ENCODE data around the gene KRTAP2-2.
"Not testable (repeated sequence)": the region's sequence is repeated elsewhere in the genome, so short reads cannot be mapped to it uniquely, and the experiment has no call there.

Gene KRTAP2-2, protein sequence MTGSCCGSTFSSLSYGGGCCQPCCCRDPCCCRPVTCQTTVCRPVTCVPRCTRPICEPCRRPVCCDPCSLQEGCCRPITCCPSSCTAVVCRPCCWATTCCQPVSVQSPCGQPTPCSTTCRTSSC

DNA sequence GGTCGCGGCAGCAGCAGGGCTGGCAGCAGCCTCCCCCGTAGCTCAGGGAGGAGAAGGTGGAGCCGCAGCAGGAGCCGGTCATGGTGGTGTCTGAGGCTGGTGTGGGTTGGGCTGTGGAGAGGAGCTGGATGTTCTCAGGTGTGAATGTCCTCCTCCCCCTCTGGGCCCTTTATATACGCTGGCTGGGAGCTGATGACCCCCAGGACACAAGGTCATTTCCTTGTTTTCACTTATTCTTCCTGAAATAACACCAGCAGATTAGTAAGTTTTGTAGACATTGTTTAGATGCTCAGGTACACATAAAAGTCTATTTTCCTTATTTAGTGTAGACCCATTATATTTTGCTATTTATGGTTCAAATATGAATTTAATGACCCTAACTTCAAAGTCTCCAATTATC is at the start of gene KRTAP2-2:
TSS of gene KRTAP2-2 (minus strand) at position 101 of the 400 bp plus-strand sequence. CDS start at position 82, 19 bp downstream.
- DNase-seq, result not testable (repeated sequence)

DNA sequence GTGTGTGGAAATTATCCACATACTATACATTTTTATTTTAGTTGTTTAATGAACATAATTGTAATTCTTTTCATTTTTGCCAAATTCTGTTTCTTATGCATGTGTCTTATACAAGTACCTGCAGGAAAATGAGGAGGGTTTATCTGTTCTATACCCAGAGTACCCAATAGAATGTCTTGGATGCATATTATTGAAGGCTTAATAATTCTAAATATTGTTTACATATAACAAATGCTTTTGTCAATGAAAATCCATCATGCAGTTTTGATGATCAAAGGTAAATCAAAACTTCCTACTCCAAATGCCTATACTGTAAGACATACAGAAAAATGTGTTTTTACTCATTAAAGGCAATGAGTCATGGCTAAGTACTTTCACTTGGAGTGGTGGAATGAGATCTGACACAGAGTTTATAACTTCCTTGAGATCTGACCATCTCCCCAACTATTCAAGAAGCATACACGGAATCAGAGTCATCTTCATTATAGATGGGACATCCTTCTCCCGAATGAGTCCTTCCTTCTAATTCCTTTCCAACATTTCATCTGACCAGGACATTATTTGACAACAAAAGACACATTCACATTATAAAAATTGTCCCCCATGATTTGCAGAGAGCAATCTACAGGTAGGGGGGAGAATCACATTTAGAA is 49.5 kb upstream of the KRTAP2-2 start:
- DNase-seq, result not testable (repeated sequence)

DNA sequence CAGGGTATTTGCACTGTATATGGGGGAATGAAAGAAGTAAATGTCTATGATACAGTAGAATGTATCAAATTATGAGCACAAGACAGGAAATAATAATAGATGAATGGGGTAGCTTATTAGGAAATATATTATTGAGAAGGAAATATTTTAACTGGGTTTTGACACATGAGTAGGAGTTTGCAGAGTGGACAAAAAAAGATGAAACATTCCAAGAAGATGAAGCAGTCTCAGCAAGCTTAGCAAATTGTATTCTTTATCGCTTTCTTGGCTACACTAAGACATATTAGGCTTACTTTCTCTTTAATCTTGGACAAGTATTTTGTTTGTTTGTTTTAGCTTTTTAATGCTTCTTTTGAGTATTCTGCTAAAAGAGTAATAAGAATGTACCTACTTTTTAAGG is 48.9 kb upstream of the KRTAP2-2 start:
- no peak for DNase-seq

DNA sequence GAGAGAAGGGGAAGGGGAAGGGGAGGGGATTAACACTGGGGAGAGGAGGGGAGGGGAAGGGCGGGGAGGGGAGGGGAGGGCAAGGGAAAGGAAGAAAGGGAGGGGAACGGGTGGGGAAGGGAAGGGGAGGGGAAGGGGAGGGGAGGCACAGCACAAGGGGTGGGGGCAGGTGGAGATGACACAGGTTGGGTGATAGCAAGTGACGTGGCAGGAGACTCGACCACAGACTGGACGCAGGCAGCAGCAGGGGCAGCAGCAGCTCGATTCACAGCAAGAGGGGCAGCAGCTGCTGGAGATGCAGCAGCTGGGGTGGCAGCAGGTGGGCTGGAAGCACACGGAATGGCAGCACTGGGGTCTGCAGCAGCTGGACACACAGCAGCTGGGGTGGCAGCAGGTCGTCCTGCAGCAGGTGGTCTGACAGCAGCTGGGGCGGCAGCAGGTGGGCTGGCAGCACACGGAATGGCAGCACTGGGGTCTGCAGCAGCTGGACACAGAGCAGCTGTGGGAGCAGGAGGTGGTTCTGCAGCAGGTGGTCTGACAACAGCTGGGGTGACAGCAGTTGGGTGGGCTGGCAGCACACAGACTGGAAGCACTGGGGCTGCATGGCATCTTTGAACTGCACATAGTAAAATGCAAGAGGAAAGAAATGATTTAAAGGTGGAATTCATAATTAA is 46.7 kb upstream of the KRTAP2-2 start, which contains the start of gene KRTAP4-16:
TSS of gene KRTAP4-16 (minus strand) at position 624 of the 674 bp plus-strand sequence. CDS start at position 624, 0 bp downstream.
- DNase-seq, result no peak

DNA sequence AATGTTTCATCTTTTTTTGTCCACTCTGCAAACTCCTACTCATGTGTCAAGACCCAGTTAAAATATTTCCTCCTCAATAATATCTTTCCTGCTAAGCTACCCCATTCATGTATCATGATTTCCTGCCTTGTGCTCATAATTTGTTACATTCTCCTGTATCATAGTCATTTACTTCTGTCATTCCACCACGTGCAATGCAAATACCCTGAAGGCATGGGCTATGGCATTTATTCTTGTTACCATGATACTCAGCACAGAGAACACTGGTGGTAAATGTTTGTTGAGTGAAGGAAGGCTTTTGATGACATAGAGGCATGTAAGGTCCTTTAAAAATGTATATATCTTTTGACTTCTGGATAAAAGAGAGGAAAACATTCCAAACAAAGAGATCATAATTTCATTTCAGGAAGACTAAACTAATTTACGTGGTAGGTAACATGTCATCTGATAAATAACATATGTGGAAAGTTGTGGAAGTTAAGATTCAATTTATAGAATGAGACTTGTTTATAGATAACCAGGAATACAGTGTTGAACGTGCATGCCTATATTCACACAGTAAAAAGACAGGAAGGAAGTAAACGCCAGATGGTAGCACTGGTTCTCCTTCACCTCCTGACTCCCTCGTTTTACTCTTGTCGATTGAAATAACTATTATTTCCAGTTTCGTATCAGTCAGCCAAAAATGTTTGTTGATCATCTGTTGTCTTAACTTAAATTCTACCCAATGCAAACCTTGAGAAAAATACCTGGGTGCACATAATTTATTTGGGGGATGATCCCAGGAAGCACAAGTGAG is 44.9 kb upstream of the KRTAP2-2 start:
- not testable (repeated sequence) for DNase-seq

DNA sequence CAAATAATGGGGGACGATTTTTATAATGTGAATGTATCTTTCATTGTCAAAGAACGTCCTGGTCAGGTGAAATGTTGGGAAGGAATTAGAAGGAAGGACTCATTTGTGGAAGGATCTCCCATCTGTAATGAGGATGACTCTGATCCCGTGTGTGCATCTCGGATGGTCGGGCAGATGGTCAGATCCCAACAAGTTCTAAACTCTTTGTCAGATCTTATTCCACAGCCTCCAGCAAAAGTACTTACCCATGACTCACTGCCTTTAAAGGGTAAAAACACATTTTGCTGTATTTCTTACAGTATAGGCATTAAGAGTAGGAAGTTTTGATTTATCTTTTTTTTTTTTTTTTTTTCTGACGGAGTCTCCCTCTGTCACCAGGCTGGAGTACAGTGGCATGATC is 43.5 kb upstream of the KRTAP2-2 start:
- no peak for DNase-seq

DNA sequence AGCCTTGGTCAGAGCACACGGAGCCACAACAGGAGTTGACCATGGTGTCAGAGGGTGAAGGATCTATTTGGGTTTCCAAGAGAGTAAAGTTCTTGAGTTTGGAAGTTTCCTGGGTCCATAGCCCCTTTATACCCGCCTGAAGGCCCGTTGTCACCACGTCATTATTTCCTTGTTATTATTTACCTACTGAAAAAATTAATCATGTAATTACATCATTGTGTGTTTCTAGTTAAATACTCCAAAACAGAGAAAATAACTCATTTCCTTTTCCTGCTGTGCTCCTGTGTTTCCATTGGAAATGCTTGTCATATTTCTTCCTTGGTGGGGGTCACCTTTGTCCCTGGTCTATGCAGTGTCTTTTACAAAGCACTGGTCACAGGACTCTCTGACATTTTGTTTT is 43.0 kb upstream of the KRTAP2-2 start, which contains the start of gene KRTAP4-8:
TSS of gene KRTAP4-8 (minus strand) at position 101 of the 400 bp plus-strand sequence. CDS start at position 43, 58 bp downstream.
- DNase-seq, result no peak

DNA sequence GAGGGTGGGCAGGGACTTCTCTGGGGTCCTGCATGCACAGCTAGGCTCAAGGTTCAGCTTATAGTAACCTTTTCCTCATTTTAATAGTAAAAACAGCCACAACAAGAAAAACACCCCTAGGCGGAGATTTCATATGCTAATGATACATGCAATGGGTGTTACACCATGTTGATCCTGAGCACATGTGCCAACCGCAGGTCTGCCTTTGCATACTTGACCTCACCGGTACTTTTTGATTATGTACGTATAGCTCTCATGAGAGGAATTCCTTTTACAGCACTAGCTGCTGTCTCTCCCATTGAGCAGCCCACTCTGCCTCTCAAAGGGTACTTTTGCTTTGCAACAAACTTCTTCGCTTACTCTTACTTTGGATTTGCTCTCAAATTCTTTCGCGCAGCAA is 41.0 kb upstream of the KRTAP2-2 start:
- DNase-seq, result no peak

DNA sequence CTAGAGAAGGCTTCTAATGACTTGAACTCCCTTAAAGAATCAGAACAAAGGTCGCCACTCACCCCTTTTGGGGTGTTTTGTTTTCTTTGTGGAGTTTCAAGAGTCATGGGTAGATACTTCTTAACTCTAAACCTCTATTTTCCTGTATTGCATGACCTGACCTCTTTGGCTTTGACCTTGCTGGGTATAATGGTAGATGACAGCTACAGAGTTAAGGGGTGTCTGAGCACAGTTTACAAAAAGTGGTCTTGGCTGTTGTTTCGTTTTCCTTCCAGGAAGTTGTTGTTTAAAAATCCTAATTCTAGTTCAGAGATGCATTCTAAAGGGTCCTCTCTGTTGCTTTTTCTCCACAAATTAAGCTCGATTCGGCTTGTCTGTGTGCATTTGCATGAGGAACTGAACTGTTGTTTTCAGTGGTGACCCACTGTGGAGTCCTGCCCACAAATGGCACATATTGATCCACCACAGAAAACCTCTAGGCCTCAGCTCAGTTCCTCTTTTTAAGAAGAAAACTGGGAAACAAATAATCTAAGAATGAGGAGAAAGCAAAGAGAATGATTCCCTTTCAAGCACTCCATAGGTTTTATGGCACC is 33.8 kb upstream of the KRTAP2-2 start:
- DNase-seq, result not testable (repeated sequence)

DNA sequence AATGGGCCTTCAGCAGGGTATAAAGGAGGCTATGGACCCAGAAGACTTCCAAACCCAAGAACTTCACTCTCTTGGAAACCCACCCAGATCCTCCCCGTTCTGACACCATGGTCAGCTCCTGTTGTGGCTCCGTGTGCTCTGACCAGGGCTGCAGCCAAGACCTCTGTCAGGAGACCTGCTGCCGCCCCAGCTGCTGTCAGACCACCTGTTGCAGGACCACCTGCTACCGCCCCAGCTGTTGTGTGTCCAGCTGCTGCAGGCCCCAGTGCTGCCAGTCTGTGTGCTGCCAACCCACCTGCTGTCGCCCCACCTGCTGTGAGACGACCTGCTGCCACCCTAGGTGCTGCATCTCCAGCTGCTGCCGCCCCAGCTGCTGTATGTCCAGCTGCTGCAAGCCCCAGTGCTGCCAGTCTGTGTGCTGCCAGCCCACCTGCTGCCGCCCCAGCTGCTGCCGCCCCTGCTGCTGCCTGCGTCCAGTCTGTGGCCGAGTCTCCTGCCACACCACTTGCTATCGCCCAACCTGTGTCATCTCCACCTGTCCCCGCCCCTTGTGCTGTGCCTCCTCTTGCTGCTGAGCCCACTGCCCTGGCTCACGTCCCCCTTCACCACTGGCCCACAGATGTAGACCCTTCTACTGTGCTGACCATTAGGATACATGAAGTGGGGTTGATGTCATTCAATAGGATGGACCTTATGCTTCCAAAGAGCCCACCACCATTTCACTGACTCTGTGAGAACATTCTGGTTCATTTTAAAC is 29.2 kb upstream of the KRTAP2-2 start, which contains the start of gene KRTAP4-7:
TSS of gene KRTAP4-7 (plus strand) at position 51 of the 757 bp plus-strand sequence. CDS start at position 108, 57 bp downstream.
- not testable (repeated sequence) for DNase-seq

DNA sequence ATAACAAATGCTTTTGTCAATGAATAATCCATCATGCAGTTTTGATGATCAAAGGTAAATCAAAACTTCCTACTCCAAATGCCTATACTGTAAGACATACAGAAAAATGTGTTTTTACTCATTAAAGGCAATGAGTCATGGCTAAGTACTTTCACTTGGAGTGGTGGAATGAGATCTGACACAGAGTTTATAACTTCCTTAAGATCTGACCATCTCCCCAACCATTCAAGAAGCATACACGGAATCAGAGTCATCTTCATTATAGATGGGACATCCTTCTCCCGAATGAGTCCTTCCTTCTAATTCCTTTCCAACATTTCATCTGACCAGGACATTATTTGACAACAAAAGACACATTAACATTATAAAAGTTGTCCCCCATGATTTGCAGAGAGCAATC is 28.4 kb upstream of the KRTAP2-2 start:
- DNase-seq, result not testable (repeated sequence)

DNA sequence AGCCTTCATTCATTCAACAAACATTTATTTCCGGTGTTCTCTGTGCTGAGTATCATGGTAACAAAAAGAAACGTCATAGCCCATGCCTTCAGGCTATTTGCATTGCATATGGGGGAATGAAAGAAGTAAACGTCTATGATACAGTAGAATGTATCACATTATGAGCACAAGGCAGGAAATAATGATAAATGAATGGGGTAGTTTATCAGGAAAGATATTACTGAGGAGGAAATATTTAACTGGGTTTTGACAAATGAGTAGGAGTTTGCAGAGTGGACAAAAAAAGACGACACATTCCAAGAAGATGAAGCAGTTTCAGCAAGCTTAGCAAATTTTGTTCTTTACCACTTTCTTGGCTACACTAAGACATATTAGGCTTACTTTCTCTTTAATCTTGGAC is 27.6 kb upstream of the KRTAP2-2 start:
- no peak for DNase-seq

DNA sequence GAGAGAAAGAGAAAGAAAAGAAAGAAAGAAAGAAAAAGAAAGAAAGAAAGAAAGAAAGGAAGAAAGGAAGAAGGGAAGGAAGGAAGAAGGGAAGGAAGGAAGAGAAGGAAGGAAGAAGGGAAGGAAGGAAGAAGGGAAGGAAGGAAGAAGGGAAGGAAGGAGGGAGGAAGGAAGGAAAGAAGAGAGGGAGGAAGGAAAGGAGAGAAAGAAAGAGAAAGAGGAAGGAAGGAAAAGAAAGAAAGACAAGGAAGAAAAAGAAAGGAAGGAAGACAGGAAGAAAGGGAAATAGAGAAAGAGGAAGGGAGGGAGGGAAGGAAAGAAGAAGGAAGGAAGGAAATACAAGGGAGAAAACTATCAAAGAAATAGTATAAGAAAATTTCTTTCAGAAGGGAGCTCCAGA is 21.8 kb upstream of the KRTAP2-2 start:
- no peak for DNase-seq

DNA sequence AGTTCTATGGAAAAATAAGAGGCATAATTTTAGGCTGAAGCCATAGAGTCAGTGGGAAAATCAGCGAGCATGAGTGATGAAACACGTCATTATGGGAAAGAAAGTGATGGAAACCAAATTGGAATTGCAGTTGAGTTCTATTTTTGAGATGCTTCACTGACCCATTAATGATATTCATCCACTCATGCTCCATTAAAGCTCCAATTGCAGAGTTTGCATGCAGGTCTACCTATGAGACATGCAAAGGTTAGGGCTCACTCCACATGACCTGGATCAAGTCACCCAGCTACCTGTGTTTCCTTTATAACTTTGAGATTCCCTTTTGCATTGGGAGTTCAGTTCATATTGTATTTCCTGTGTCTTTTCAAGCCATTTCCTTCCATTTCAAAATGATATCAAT is 18.6 kb upstream of the KRTAP2-2 start:
- no peak for DNase-seq

DNA sequence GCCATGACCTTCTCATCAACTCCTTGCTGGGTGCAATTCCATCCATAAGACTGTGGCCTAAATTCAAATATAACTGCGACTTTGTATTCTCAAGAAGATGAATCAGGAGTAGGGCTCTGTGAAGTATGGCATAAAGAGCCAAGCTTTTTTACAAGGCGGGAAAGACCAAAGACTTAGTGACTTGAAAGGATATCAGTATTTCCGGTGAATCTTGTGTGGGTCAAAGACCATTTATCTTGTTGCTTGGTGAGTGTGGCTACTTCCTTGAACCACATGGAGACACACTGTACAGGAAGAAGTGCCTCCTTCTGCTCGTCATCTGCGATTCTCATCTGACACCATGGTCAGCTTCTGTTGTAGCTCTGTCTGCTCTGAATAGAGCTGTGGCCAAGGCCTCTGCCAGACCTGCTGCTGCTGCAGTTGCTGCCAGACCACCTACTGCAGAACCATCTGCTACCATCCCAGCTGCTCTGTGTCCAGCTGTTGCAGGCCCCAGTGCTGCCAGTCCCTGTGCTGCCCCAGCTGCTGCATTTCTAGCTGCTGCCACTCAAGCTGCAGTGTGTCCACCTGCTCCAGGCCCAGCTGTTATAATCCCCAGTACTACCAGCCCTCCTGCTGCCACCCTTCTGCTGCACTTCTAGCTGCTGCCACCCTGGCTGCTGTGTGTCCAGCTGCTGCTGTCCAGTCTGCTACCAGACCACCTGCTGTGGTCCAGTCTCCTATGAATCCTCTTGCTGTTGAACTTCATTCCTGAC is 16.8 kb upstream of the KRTAP2-2 start:
- no peak for DNase-seq

DNA sequence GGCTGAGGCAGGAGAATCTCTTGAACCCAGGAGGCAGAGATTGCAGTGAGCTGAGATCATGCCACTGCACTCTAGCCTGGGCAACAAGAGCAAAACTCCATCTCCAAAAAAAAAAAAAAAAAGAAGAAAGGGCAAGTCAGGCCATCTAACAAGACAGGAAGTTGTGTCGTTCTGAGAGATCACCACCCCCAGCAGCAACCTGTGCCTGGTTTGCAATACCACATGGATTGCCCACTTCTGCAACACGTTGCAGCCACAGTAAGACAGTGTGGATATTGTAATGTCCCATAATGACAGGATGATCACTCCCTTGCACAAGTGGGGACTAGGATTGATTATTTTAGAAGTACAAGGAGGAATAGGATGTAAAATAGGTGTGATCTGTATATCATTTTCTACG is 14.0 kb upstream of the KRTAP2-2 start:
- DNase-seq, result no peak

DNA sequence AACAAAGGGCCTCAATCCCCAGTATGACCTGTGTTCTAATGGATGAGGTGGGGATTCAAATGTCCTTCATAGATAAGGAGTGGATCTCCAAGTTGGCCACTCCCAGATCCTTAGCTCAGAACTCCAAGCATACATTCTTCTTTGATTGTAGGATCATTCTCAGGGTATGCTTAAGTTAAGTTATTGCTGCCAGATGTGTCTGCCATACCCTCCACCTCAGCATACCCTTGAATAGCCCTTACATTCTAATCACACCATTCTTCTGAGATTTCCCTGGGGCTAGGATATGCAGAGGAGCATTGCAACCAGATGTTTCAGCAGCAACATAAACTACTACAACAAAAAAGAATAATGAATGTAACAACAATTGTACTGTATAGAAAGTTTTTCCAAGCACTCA is 12.3 kb upstream of the KRTAP2-2 start:
- DNase-seq, result no peak

DNA sequence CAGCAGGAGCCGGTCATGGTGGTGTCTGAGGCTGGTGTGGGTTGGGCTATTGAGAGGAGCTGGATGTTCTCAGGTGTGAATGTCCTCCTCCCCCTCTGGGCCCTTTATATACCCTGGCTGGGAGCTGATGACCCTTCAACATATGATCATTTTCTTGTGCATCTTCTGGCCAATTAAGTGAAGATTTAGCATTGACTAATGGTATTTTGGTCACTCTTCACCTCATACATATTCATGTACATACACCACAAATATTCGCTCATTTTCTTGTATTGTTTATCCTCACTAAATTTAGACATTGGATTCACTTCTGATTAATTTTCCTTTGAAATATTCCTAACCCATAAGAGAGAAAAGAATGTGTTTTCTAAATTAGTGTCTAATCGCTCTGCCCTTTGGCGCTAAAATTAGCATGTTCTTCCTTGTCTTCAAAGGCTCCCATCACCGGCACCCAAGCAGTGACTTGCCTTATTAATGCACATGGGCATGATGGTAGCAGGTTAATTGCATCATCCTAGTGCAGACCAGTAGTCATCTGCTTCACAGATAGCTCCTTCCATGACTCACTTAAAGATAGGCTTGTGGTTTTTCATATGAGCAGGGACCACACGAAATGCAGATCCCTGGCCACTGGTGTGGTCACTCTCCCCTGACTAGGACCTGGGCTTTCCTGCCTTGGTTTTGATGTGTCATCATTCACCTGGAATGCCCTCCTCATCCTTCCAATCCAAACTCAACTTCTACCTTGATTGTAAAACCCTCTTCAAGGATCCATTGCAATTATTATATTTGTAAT is 11.0 kb upstream of the KRTAP2-2 start, which contains the start of gene KRTAP2-4:
TSS of gene KRTAP2-4 (minus strand) at position 51 of the 796 bp plus-strand sequence. CDS start at position 17, 34 bp downstream.
- no peak for DNase-seq

DNA sequence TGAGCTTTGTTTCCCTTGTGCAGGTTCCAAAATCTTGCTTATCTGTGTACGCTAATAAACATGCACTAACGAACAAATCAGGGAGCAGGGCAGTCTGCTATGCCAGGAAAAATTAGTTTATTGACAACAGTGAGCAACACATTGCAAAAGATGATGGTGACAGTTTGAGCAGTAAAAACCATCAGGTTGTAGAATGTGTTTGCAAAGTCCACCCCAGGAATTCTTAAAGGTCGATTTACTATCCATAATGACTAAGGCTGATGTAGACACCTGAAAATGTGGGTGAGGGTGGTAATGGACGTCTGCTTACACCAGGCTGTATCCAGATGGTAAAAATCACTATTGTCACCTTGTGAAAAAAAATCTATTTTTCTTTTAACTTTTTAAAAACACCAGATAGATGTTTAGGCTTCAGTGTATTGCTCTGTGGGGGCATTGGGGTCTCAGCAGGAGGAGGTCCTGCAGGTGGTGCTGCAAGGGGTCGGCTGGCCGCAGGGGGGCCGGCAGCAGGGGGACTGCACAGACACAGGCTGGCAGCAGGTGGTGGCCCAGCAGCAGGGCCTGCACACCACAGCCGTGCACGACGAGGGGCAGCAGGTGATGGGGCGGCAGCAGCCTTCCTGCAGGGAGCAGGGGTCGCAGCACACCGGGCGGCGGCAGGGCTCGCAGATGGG is 10.1 kb upstream of the KRTAP2-2 start:
- not testable (repeated sequence) for DNase-seq
